Astrocyte of the spinal cord (primary cell): Measurements from ENCODE around the gene NLRP11.

Experiments
- DNase-seq: peaks from one replicate; pipeline ENCODE4 v3.0.0; 2011; ENCODE audit warnings: low read depth, low spot score
- H3K4me3 ChIP-seq: 2 replicates; pipeline ENCODE4 v1.5.1; 2011; ENCODE audit warnings: low read depth, mild to moderate bottlenecking, low read length, moderate library complexity
- CTCF ChIP-seq: IDR thresholded peaks from 2 replicates; pipeline ENCODE4 v1.5.1; 2012; ENCODE audit warnings: low read depth, mild to moderate bottlenecking, low read length, inconsistent platforms
- in situ Hi-C: cut with HindIII; loops from 2 replicates; pipeline ENCODE4 v1.10.0; 2017; ENCODE audit warnings: low sequenced_read_pairs

NLRP11 gene

GRCh38 chr19:55831846-55832245 is at the start of gene NLRP11:
Gene NLRP11, minus strand, starts transcription at chr19:55831999. Its CDS starts 13,825 bp downstream, at chr19:55818174.
- no peak for TF ChIP-seq CTCF
- in situ Hi-C loops, result no loop called here
- H3K4me3 ChIP-seq, result no peak within 1 kb of the TSS
- no peak for DNase-seq

- TF ChIP-seq CTCF, result no peak
- H3K4me3 ChIP-seq, result no peak overlapping the region
- no peak for DNase-seq
- in situ Hi-C loops, result no loop called here
Measured at GRCh38 chr19:55877211-55877610, 45.4 kb upstream of the NLRP11 start.

- TF ChIP-seq CTCF, result no peak
- in situ Hi-C loops, result no loop called here
- no peak overlapping the region for H3K4me3 ChIP-seq
- no peak for DNase-seq
Measured at GRCh38 chr19:55870736-55871135, 38.9 kb upstream of the NLRP11 start.

- DNase-seq, result no peak
- TF ChIP-seq CTCF, result no peak
- no peak overlapping the region for H3K4me3 ChIP-seq
- in situ Hi-C loops, result no loop called here
Measured at GRCh38 chr19:55867101-55867500, 35.3 kb upstream of the NLRP11 start.

GRCh38 chr19:55866521-55866920 is 34.7 kb upstream of the NLRP11 start:
- in situ Hi-C loops, result no loop called here

GRCh38 chr19:55858969-55859368 is 27.2 kb upstream of the NLRP11 start:
- no peak overlapping the region for H3K4me3 ChIP-seq
- DNase-seq, result no peak
- in situ Hi-C loops, result no loop called here
- TF ChIP-seq CTCF, result no peak

More at GRCh38 chr19:55866521-55866920, 34.7 kb upstream of the NLRP11 start:
- H3K4me3 ChIP-seq, result no peak overlapping the region
- TF ChIP-seq CTCF, result no peak
- DNase-seq, result no peak

- DNase-seq, result no peak
- no peak for TF ChIP-seq CTCF
- H3K4me3 ChIP-seq, result no peak overlapping the region
- in situ Hi-C loops, result no loop called here
Measured at GRCh38 chr19:55858401-55858800, 26.6 kb upstream of the NLRP11 start.
